Osteocyte (in vitro differentiated cells): ENCODE measurements around the gene KRTAP26-1. TPM values are rescaled to one million over a fixed set of nuclear protein-coding genes. Genes with fewer than 3 reads are reported as not detected.

Experiments
- DNase-seq: peaks from one replicate; pipeline ENCODE4 v3.0.0; 2021; ENCODE audit warnings: mixed read lengths; ENCODE audit not compliant: unreplicated experiment; ENCODE audit errors: extremely low spot score
- H3K27ac Mint-ChIP-seq: one replicate; pipeline ENCODE4 v1.8.0; 2021; ENCODE audit warnings: mild to moderate bottlenecking, mixed read lengths; ENCODE audit not compliant: unreplicated experiment
- H3K27me3 Mint-ChIP-seq: one replicate; pipeline ENCODE4 v1.8.0; 2021; ENCODE audit warnings: mixed read lengths; ENCODE audit not compliant: unreplicated experiment
- H3K36me3 Mint-ChIP-seq: one replicate; pipeline ENCODE4 v1.8.0; 2021; ENCODE audit warnings: mixed read lengths; ENCODE audit not compliant: unreplicated experiment
- H3K4me1 Mint-ChIP-seq: one replicate; pipeline ENCODE4 v1.8.0; 2021; ENCODE audit warnings: mixed read lengths; ENCODE audit not compliant: unreplicated experiment
- H3K4me3 Mint-ChIP-seq: one replicate; pipeline ENCODE4 v1.8.0; 2021; ENCODE audit warnings: mild to moderate bottlenecking, moderate library complexity, mixed read lengths; ENCODE audit not compliant: unreplicated experiment
- H3K9me3 Mint-ChIP-seq: one replicate; pipeline ENCODE4 v1.8.0; 2021; ENCODE audit warnings: mixed read lengths; ENCODE audit not compliant: unreplicated experiment
- total RNA-seq: library from RNA; stranded (reverse); gene quantifications from 2 replicates; pipeline ENCODE4 v1.2.1, GENCODE V29; 2021
- TF ChIP-seq, protein P1 (sequence below): fragments of 200-600 bp; sonication (generic); IDR thresholded peaks from 2 replicates; pipeline ENCODE4 v1.5.0; 2021; ENCODE audit warnings: antibody characterized with exemption, mild to moderate bottlenecking, moderate library complexity

KRTAP26-1 gene
- total RNA-seq, 1 donor from 2014 or later: not detected

DNA sequence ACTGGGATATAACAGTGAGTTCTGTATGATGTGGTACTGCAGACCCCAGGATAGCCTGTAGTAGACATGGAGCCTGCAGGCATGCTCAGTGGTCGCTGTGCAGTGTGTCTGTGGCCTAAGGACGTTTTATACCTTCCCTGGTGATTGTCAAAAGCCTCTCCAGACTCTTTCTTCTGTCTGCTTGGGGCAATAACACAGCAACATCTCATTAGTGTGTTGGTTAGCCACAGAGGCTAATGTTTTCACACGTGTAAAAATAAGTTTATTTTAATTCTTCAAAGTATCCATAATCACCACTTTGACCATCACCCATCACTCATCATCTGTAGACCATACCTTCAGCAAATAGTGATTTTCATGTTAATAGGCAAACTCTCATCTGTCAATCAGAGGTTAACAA is 37.3 kb downstream of the KRTAP26-1 start, which contains the start of gene KRTAP24-1:
Gene KRTAP24-1 (minus strand): TSS at position 101 of the 400 bp plus-strand sequence. CDS start 18 bp downstream, at position 83.
- DNase-seq: no peak
- Mint-ChIP-seq H3K27ac (no peak within 1 kb of the TSS), H3K9me3 (no peaks in the 10 kb centered on the region), H3K4me1 (no peaks in the 10 kb centered on the region), H3K4me3 (no peak within 1 kb of the TSS), H3K36me3 (no peaks in the 10 kb centered on the region), H3K27me3 (peaks cover 33% of the 10 kb centered on the region)
- TF ChIP-seq, protein P1, sequence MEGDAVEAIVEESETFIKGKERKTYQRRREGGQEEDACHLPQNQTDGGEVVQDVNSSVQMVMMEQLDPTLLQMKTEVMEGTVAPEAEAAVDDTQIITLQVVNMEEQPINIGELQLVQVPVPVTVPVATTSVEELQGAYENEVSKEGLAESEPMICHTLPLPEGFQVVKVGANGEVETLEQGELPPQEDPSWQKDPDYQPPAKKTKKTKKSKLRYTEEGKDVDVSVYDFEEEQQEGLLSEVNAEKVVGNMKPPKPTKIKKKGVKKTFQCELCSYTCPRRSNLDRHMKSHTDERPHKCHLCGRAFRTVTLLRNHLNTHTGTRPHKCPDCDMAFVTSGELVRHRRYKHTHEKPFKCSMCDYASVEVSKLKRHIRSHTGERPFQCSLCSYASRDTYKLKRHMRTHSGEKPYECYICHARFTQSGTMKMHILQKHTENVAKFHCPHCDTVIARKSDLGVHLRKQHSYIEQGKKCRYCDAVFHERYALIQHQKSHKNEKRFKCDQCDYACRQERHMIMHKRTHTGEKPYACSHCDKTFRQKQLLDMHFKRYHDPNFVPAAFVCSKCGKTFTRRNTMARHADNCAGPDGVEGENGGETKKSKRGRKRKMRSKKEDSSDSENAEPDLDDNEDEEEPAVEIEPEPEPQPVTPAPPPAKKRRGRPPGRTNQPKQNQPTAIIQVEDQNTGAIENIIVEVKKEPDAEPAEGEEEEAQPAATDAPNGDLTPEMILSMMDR: no peak

DNA sequence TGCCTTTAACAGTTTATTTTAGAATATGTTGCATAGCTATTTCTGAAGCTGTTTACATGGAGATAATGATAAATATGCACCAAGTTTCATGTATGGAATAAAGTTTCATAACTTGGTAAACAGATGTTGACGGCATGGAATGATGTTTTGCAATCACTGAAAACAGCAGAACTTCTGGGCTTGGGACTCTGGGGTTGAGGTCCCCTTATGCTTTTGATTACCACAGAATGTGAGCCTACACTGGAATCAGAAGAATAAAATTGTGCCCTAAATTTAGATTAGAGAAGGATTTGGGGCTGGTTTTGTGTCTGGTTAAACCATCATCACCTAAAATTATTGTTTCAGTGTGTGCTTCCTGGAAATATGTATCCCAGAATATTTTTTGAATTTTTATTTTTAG is 48.5 kb downstream of the KRTAP26-1 start:
- Mint-ChIP-seq H3K27me3 (no peaks in the 10 kb centered on the region), H3K9me3 (no peaks in the 10 kb centered on the region), H3K27ac (no peak overlapping the region), H3K4me1 (no peaks in the 10 kb centered on the region), H3K4me3 (no peak overlapping the region), H3K36me3 (no peaks in the 10 kb centered on the region)
- TF ChIP-seq, protein P1: no peak
- DNase-seq: no peak

GRCh38 chr21:30271156-30271555 is 49.0 kb downstream of the KRTAP26-1 start:
- Mint-ChIP-seq H3K36me3 (no peaks in the 10 kb centered on the region), H3K9me3 (peaks cover 4% of the 10 kb centered on the region), H3K4me1 (no peaks in the 10 kb centered on the region), H3K27me3 (no peaks in the 10 kb centered on the region), H3K4me3 (no peak overlapping the region), H3K27ac (no peak overlapping the region)
- no peak for DNase-seq
- TF ChIP-seq, protein P1: no peak

DNA sequence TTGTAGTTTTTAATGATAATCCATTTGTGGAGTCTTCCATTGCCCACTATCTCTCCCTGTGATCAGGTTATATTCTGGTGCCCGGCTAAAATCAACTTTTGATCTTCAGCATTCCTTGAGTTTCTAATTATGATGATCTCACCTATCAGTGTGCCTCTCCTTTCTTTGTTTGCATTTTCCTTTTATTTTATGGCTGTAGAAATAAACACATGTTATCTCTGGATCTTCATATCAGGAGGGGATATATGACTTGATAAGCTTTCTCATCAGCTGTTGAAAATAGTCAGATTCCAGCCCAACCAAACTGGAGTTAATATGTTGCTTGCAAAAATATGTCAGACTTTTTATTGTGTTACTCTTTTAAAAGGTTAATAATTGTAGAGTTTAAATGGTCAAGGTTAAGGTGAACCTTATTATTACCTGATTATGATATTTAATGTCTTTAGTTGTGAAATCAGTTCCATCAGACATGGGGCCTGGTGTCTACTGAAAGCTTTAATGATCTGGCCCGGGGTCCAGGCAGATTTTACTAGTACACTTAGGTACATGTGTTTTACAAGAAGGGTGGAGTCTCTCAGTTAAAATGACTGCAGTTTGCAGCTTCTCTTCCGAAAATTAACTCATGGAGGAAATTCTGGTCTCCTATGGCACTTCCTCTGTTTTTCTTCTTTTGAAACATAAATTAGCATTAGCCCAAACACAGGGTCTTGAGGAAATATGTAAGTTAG is 50.1 kb downstream of the KRTAP26-1 start:
- TF ChIP-seq, protein P1: no peak
- Mint-ChIP-seq H3K4me3 (no peak overlapping the region), H3K36me3 (no peaks in the 10 kb centered on the region), H3K4me1 (no peaks in the 10 kb centered on the region), H3K27ac (no peak overlapping the region), H3K27me3 (no peaks in the 10 kb centered on the region), H3K9me3 (peaks cover 7% of the 10 kb centered on the region)
- no peak for DNase-seq

Other genes with a start within 250 kb of the KRTAP26-1 start
- not detected in 2 replicates for gene CLDN17, start 153.5 kb downstream of the KRTAP26-1 start, total RNA-seq
- not detected in 2 replicates for gene CLDN8, start 104.2 kb downstream of the KRTAP26-1 start, total RNA-seq
- gene KRTAP24-1, start 37.4 kb downstream of the KRTAP26-1 start, total RNA-seq: not detected in 2 replicates
- not detected in 2 replicates for gene KRTAP25-1, start 30.8 kb downstream of the KRTAP26-1 start, total RNA-seq
- gene KRTAP27-1, start 17.4 kb upstream of the KRTAP26-1 start, total RNA-seq: not detected in 2 replicates
- gene KRTAP23-1, start 28.3 kb upstream of the KRTAP26-1 start, total RNA-seq: not detected in 2 replicates
- not detected in 2 replicates for gene KRTAP13-2, start 52.0 kb upstream of the KRTAP26-1 start, total RNA-seq
- not detected in 2 replicates for gene KRTAP13-1, start 75.7 kb upstream of the KRTAP26-1 start, total RNA-seq
- gene KRTAP13-3, start 105.6 kb upstream of the KRTAP26-1 start, total RNA-seq: not detected in 2 replicates
- gene KRTAP13-4, start 109.9 kb upstream of the KRTAP26-1 start, total RNA-seq: not detected in 2 replicates
- gene KRTAP15-1, start 120.0 kb upstream of the KRTAP26-1 start, total RNA-seq: not detected in 2 replicates
- not detected in 2 replicates for gene KRTAP19-1, start 160.1 kb upstream of the KRTAP26-1 start, total RNA-seq
- not detected in 2 replicates for gene KRTAP19-2, start 167.1 kb upstream of the KRTAP26-1 start, total RNA-seq
- gene KRTAP19-3, start 171.7 kb upstream of the KRTAP26-1 start, total RNA-seq: not detected in 2 replicates
- gene KRTAP19-4, start 176.8 kb upstream of the KRTAP26-1 start, total RNA-seq: not detected in 2 replicates
- gene KRTAP19-5, start 181.8 kb upstream of the KRTAP26-1 start, total RNA-seq: not detected in 2 replicates
- gene KRTAP19-6, start 221.5 kb upstream of the KRTAP26-1 start, total RNA-seq: not detected in 2 replicates
- gene KRTAP19-7, start 241.0 kb upstream of the KRTAP26-1 start, total RNA-seq: not detected in 2 replicates